Measurements from ENCODE around the gene CDH13. TPM values are rescaled to one million over a fixed set of nuclear protein-coding genes. Genes with fewer than 3 reads are reported as not detected.

CDH13 gene
- total RNA-seq, 4 donors from 2014 or later = 2.0 to 6.6 (median 4.1) TPM; not detected in 1

DNA sequence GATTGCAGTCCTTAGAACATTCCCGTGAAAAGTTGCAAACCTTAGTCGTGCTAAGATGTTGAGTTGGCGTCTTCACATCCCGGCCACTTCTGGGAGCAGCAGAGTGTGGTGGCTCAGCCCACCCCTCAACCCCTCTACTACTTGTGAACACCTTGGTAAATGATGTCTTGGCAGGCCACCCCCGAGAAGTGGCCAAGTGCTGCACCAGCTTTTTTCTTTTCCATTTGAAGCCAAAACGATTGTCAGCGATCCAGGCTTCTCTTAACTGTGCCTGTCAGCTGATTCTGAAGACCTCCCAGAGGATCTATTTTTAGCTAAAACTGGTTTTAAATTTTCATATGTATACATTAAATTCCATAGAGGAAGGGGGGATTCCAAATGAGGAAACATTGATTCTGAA, 247.5 kb downstream of the CDH13 start:
- TF ChIP-seq POLR2A (IDR thresholded peaks at IDR 0.05) = no peak
- TF ChIP-seq, protein P1, sequence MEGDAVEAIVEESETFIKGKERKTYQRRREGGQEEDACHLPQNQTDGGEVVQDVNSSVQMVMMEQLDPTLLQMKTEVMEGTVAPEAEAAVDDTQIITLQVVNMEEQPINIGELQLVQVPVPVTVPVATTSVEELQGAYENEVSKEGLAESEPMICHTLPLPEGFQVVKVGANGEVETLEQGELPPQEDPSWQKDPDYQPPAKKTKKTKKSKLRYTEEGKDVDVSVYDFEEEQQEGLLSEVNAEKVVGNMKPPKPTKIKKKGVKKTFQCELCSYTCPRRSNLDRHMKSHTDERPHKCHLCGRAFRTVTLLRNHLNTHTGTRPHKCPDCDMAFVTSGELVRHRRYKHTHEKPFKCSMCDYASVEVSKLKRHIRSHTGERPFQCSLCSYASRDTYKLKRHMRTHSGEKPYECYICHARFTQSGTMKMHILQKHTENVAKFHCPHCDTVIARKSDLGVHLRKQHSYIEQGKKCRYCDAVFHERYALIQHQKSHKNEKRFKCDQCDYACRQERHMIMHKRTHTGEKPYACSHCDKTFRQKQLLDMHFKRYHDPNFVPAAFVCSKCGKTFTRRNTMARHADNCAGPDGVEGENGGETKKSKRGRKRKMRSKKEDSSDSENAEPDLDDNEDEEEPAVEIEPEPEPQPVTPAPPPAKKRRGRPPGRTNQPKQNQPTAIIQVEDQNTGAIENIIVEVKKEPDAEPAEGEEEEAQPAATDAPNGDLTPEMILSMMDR (IDR thresholded peaks at IDR 0.05) = no peak
- Histone ChIP-seq H3K27me3 (no peaks in the 10 kb centered on the region), H3K4me3 (no peak overlapping the region), H3K4me1 (no peaks in the 10 kb centered on the region), H3K27ac (no peak overlapping the region), H3K36me3 (no peaks in the 10 kb centered on the region), H3K9me3 (no peaks in the 10 kb centered on the region)
- DNase-seq = no peak

DNA sequence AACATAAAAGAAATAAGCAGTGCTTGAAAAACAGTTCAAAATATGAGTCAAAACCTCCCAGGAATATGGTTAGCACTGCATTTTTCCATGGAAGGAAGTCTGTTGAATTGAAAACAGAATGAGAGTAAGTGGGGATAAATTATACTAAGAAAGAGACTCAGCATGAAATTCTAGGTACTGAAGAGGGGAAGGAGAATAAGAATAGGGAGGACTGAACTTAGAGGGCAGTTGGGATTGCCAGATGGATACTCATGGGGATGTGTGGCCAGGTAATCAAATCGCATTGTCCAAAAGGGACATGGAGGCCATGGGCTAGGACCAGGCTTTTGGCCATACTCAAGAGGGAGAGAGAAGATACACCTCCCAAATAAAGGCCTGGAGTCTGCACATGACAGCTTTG, 247.9 kb downstream of the CDH13 start:
- Histone ChIP-seq H3K27me3 (no peaks in the 10 kb centered on the region), H3K9me3 (no peaks in the 10 kb centered on the region), H3K4me3 (no peak overlapping the region), H3K36me3 (no peaks in the 10 kb centered on the region), H3K27ac (no peak overlapping the region), H3K4me1 (no peaks in the 10 kb centered on the region)
- DNase-seq = no peak
- TF ChIP-seq POLR2A (IDR thresholded peaks at IDR 0.05) = no peak
- TF ChIP-seq, protein P1 (IDR thresholded peaks at IDR 0.05) = no peak

DNA sequence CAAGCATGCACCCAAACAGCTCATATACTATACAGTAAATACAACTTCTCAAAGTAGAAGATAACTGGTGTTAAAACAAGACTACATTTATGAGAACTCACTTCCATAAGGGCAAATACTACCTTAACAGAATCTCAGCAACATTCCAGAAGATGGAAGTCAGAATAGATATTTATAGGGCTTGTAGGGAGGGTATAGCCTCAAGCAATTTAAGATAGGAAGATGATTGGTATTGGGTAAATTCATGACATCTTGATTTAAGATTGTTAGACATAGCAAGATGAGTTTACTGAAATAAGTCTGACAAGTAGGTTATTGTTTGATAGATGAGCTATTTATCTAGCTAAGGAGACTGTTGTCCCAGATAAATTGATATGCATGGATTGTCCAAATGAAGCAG, 250.2 kb downstream of the CDH13 start:
- TF ChIP-seq, protein P1 (IDR thresholded peaks at IDR 0.05) = no peak
- TF ChIP-seq POLR2A (IDR thresholded peaks at IDR 0.05) = no peak
- Histone ChIP-seq H3K36me3 (no peaks in the 10 kb centered on the region), H3K27ac (no peak overlapping the region)

DNA sequence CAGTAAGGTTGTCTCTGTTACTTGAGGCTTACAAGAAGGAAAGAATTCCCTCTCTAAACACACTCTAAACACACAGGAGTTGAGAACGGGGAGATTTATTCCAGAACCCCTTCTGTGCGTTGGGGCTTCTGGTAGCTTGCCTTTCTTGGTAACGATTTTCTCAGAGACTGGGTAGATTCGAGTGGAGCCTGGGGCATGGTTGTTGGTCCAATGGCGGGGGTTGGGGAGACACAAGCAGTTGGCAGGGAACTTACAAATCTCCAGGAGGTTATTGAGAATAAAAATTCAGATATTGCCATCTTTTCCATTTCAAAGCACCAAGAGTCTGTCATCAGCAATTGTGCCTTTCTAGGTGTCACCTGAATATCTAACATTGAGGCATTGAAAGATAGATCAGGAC, 251.7 kb downstream of the CDH13 start:
- no peaks in the 10 kb centered on the region for H3K4me1 ChIP-seq
- DNase-seq = no peak
- no peak overlapping the region for H3K27ac ChIP-seq
- H3K9me3 ChIP-seq = no peaks in the 10 kb centered on the region
- H3K27me3 ChIP-seq = no peaks in the 10 kb centered on the region
- TF ChIP-seq, protein P1 (IDR thresholded peaks at IDR 0.05) = no peak
- no peak for TF ChIP-seq POLR2A (IDR thresholded peaks at IDR 0.05)
- no peaks in the 10 kb centered on the region for H3K36me3 ChIP-seq
- H3K4me3 ChIP-seq = no peak overlapping the region

More for the DNA sequence above, 250.2 kb downstream of the CDH13 start:
- H3K9me3 ChIP-seq = no peaks in the 10 kb centered on the region
- no peak for DNase-seq
- no peaks in the 10 kb centered on the region for H3K4me1 ChIP-seq
- no peak overlapping the region for H3K4me3 ChIP-seq
- H3K27me3 ChIP-seq = no peaks in the 10 kb centered on the region

DNA sequence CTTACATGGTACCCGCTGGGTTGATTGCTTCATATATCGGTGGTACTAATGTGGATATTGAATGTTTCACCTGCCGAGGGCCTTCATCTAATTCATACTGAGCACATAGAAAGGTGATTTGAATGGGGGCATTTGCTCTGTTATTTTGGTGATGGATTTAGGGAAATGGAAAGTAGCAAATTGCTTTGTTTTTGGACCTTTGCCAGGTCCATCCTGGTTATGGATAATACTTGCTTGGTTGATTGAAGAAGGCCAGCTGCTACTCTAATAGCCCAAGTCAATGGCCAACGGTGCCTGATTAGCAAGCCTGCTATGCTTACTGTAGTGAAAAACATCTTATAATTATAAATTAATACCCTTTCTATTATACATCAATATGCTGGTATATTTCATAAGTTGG, 253.6 kb downstream of the CDH13 start:
- Histone ChIP-seq H3K9me3 (no peaks in the 10 kb centered on the region), H3K4me1 (no peaks in the 10 kb centered on the region), H3K36me3 (no peaks in the 10 kb centered on the region), H3K27me3 (no peaks in the 10 kb centered on the region), H3K4me3 (no peak overlapping the region), H3K27ac (no peak overlapping the region)
- DNase-seq = no peak
- no peak for TF ChIP-seq POLR2A (IDR thresholded peaks at IDR 0.05)
- TF ChIP-seq, protein P1 (IDR thresholded peaks at IDR 0.05) = no peak

DNA sequence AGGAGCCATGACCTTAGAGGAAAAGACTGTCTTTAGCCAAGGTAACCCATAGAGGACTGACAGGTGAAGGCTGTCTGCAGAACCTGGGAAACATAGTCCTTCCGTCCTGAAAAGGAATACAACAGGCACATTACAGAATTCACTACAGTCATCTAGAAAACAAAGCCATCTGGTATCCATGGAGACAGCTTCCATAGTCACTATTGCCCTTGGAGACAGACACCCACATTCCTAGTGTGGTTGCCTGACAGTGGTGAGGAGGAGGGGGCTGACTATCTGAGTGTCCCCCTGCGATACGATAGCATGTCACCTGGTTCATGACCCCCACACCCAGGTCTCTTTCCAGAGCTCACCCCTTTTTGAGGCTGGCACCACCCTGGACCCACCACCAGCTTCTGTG, 254.7 kb downstream of the CDH13 start:
- H3K4me1 ChIP-seq = no peaks in the 10 kb centered on the region
- DNase-seq = no peak
- TF ChIP-seq, protein P1 (IDR thresholded peaks at IDR 0.05) = no peak
- TF ChIP-seq POLR2A (IDR thresholded peaks at IDR 0.05) = no peak

More for the DNA sequence above, 254.7 kb downstream of the CDH13 start:
- Histone ChIP-seq H3K27ac (no peak overlapping the region), H3K9me3 (no peaks in the 10 kb centered on the region), H3K36me3 (no peaks in the 10 kb centered on the region), H3K27me3 (no peaks in the 10 kb centered on the region), H3K4me3 (no peak overlapping the region)

Measured in Peyer's patch (tissue), 4 donors.